Activated CD4-positive, alpha-beta memory T cell treated with anti-CD3 and anti-CD28 coated beads for 36 hours (primary cell): Measurements from ENCODE around the gene PASK. TPM values are rescaled to one million over a fixed set of nuclear protein-coding genes. Genes with fewer than 3 reads are reported as not detected.

Source experiments
- CTCF ChIA-PET: fragments of 350-600 bp; sonication (Branson Sonifier 250); formaldehyde crosslinking; loops from one replicate; lab custom pipeline; 2021; ENCODE audit warnings: antibody characterized with exemption, inconsistent platforms; lab: Charles Lee
- POLR2A ChIA-PET: fragments of 350-600 bp; sonication (Branson Sonifier 250); formaldehyde crosslinking; loops from one replicate; lab custom pipeline; 2021; ENCODE audit warnings: antibody characterized with exemption; lab: Charles Lee
- DNase-seq: peaks from one replicate; pipeline ENCODE4 v3.0.0-alpha.2; 2020
- H3K27ac Mint-ChIP-seq: one replicate; pipeline ENCODE4 v1.8.0; 2021; ENCODE audit warnings: mixed read lengths
- H3K27me3 Mint-ChIP-seq: one replicate; pipeline ENCODE4 v1.8.0; 2021; ENCODE audit warnings: mixed read lengths
- H3K36me3 Mint-ChIP-seq: one replicate; pipeline ENCODE4 v1.8.0; 2021; ENCODE audit warnings: mixed read lengths
- H3K4me1 Mint-ChIP-seq: one replicate; pipeline ENCODE4 v1.8.0; 2021; ENCODE audit warnings: low read depth, mixed read lengths
- H3K4me3 Mint-ChIP-seq: one replicate; pipeline ENCODE4 v1.8.0; 2021; ENCODE audit warnings: mild to moderate bottlenecking, mixed read lengths
- H3K9me3 Mint-ChIP-seq: one replicate; pipeline ENCODE4 v1.8.0; 2021; ENCODE audit warnings: mixed read lengths
- intact Hi-C: fragments of 100-400 bp; cut with micrococcal nuclease; formaldehyde crosslinking; loops from one replicate; pipeline ENCODE4 v1.15.1; 2023
- total RNA-seq, 2 experiments: library from RNA; stranded (reverse); gene quantifications; one replicate each; pipeline ENCODE4 v1.2.3, GENCODE V29; 2021

The PASK gene
- total RNA-seq, 2 experiments from 2014 or later: 86.1 to 100 TPM

DNA sequence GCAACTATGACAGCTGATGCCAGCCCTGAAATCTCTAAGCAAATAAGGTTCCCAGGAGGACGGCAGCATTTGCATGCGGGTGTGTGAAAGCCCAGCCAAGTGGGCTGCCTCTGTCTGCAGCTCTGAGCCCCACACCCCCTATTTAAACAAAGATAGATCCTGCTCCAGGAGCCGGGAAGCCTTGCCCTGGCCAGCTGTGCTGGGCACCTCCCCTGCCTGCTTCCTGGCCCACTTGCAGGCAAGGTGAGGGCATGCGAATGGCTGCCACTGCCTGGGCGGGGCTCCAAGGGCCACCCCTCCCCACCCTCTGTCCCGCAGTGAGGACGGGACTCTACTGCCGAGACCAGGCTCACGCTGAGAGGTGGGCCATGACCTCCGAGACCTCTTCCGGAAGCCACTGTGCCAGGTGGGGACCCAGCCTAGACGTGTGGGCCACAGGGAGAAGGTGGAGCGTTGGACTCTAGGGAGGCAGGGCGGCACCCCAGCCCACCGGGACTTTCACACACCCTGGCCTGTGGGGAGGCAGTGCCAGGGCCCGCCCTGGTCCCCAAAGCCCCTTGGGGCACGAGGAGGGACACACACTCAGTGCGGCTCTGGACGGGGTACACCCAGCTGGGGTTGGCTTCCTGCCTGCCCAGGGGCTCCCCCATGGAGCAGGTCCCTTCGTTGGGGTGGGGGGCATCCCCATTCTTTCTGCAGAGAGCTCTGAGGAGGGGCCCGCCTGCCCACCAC, 39.3 kb upstream of the PASK start, which contains the start of gene ANO7:
Gene ANO7, plus strand, starts transcription at position 317 of the 732 bp plus-strand sequence. CDS start 1,387 bp downstream, outside the sequence.
- Mint-ChIP-seq H3K27me3 (no peaks in the 10 kb centered on the region), H3K27ac (no peak within 1 kb of the TSS), H3K4me1 (no peaks in the 10 kb centered on the region), H3K9me3 (no peaks in the 10 kb centered on the region), H3K36me3 (peaks cover 3% of the 10 kb centered on the region), H3K4me3 (no peak within 1 kb of the TSS)
- intact Hi-C loops: no loop called here
- DNase-seq: no peak
- POLR2A ChIA-PET: no interaction called here
- CTCF ChIA-PET: no interaction called here

DNA sequence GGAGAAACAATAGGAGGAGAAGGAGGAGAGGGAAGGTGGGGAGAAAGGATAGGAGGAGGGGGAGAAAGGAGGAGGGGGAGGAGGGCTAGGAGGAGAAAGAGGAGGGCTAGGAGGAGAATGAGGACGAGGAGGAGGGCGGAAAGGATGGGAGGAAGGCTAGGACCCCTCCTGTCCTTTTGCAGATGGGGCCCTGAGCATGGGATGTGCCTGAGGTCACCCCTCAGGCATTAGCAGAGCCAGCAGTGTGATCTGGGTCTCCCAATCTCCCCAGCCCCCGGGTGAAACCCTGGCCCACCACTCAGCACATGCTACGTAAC, 38.6 kb upstream of the PASK start:
- Mint-ChIP-seq H3K27me3 (no peaks in the 10 kb centered on the region), H3K36me3 (peaks cover 5% of the 10 kb centered on the region), H3K9me3 (no peaks in the 10 kb centered on the region), H3K27ac (no peak overlapping the region), H3K4me1 (no peaks in the 10 kb centered on the region), H3K4me3 (no peak overlapping the region)
- DNase-seq: no peak
- ChIA-PET POLR2A (no interaction called here), CTCF (no interaction called here)
- intact Hi-C loops: no loop called here

DNA sequence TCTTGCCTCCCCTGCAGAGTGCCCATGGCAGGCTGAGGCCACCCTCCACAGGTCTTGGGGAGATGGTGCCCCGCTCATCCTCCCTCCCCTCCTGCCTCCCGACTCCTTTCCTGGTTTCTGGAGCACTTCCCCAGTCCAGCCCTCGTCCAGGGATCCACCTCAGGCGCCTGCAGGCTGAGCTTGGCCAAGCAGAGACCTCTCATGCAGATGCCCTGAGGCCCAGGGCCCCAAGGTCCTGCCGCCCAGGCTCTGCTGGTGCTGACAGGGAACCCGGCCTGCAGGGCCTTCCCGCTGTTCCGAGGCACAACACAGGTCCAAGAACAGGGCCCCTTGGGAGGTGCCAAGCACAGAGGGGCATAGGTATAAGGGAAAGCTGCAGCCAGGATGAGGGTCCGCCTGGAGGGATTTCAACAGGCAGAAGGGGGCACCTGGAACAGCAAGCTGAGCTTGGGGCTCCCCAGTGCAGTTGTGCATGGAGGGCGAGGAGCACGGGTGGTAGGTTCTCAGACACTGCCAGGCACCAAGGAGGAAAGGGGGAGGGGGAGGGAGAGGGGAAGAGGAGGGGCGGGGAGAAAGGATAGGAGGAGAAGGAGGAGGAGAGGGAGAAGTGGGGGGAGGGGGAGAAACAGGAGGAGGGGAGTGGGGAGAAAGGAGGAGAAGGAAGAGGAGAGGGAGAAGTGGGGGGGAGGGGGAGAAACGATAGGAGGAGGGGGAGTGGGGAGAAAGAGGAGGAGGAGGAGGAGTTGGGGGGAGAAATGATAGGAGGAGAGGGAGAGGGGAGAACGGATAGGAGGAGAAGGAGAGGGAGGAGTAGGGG, 38.0 kb upstream of the PASK start:
- intact Hi-C loops: no loop called here
- H3K4me1 Mint-ChIP-seq: no peaks in the 10 kb centered on the region
- DNase-seq: no peak
- H3K27me3 Mint-ChIP-seq: no peaks in the 10 kb centered on the region
- ChIA-PET POLR2A (no interaction called here), CTCF (no interaction called here)
- H3K9me3 Mint-ChIP-seq: no peaks in the 10 kb centered on the region
- H3K27ac Mint-ChIP-seq: no peak overlapping the region
- H3K36me3 Mint-ChIP-seq: peaks cover 11% of the 10 kb centered on the region
- no peak overlapping the region for H3K4me3 Mint-ChIP-seq

DNA sequence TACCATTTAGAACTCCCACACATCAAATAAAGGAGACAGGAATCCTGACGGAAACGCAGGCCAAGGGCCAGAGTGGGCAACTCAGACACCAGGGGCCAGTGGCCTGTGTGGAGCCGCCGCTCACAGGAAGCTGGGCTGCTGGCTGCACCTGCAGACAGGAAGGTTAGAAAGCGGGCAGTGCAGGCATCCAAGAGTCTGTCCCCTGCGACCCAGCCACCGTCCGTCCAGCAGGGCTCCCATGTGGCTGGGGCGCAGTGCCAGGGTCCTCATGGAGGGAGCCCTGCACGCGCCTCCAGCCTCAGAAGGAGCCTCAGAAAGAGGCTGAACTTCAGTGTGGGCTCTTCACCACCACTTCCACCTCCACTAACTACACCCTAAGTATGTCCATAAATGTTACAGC, 36.7 kb upstream of the PASK start:
- H3K4me3 Mint-ChIP-seq: no peak overlapping the region
- no peaks in the 10 kb centered on the region for H3K9me3 Mint-ChIP-seq
- H3K36me3 Mint-ChIP-seq: peaks cover 16% of the 10 kb centered on the region
- no peak overlapping the region for H3K27ac Mint-ChIP-seq
- H3K27me3 Mint-ChIP-seq: no peaks in the 10 kb centered on the region
- ChIA-PET POLR2A (no interaction called here), CTCF (no interaction called here)
- no peak for DNase-seq
- intact Hi-C loops: no loop called here
- H3K4me1 Mint-ChIP-seq: no peaks in the 10 kb centered on the region

DNA sequence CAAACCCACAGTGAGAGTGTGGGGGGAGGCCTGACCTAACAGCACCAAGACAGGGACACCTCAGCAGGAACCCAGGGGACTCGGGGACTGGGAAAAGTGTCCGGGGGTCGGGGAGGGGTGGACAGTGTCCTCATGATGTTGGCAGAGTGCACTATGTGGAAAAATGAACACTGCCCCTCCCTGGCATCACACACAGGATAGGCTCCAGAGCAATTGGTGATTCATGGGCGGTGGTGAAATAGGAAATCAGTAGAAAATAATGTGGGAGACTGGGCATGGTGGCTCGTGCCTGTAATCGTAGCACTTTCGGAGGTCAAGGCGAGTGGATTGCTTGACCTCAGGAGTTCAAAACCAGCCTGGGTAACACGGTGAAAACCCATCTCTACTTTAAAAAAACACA, 35.6 kb upstream of the PASK start:
- ChIA-PET CTCF (interaction anchor here (0.7 kb wide), 1 partner anchor 322 kb away, joined by 3 read pairs; no protein-coding TSS in a partner anchor), POLR2A (no interaction called here)
- intact Hi-C loops: no loop called here

DNA sequence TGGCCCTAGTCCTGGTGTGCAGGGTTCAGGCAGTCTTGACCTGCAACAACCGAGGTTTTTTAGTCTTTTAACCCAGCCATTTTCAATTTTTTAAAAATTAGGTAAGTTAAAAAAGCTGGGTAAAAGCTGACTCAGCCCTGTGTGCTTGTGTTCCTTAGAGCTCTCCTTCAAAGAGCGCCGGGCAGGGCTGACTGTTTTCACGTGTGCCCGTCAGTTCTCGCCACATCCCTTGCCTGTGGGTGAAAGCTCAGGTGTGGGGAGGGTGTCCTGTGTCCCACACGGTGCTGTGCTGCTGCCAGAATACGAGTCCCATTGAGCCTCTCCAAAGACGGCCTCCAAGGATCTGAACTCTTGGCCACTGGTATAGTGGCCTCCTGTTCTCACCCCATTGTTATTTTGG, 33.9 kb upstream of the PASK start:
- intact Hi-C loops: no loop called here
- ChIA-PET CTCF (no interaction called here), POLR2A (no interaction called here)
- Mint-ChIP-seq H3K9me3 (no peaks in the 10 kb centered on the region), H3K27me3 (no peaks in the 10 kb centered on the region), H3K27ac (no peak overlapping the region), H3K4me1 (peaks cover 19% of the 10 kb centered on the region), H3K36me3 (peaks cover 26% of the 10 kb centered on the region), H3K4me3 (no peak overlapping the region)
- DNase-seq: no peak

More for the DNA sequence above, 35.6 kb upstream of the PASK start:
- Mint-ChIP-seq H3K4me3 (no peak overlapping the region), H3K27me3 (no peaks in the 10 kb centered on the region), H3K9me3 (no peaks in the 10 kb centered on the region), H3K27ac (no peak overlapping the region), H3K36me3 (peaks cover 19% of the 10 kb centered on the region), H3K4me1 (peaks cover 8% of the 10 kb centered on the region)
- DNase-seq: no peak

DNA sequence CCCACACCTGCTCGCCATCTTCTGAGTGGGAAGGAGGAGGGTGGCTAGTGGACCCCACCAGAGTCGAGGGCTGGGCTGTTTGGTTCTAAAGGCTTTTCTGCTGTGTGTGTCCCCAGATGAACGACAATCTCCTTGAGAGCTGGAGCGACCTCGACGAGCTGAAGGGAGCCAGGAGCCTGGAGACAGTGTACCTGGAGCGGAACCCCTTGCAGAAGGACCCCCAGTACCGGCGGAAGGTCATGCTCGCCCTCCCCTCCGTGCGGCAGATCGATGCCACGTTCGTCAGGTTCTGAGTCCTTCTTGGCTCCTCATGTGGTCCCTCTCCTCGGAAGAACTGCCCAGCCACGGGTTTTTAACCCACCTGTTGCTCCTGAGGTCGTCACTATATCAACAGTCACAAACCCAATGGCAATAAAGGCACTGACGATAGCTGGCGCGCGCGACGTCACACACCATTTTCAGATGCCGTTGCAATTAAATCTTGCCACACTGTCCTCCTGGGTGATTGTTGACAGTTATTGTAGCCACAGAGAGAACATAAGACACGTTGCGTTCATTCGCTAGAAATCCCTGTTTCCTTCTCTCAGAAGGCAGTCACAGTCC, 33.4 kb upstream of the PASK start:
- CTCF ChIA-PET: no interaction called here
- Mint-ChIP-seq H3K27me3 (no peaks in the 10 kb centered on the region), H3K4me3 (no peak overlapping the region), H3K36me3 (peaks cover 28% of the 10 kb centered on the region), H3K27ac (no peak overlapping the region), H3K9me3 (no peaks in the 10 kb centered on the region), H3K4me1 (peaks cover 19% of the 10 kb centered on the region)
- no peak for DNase-seq
- POLR2A ChIA-PET: no interaction called here
- intact Hi-C loops: no loop called here

DNA sequence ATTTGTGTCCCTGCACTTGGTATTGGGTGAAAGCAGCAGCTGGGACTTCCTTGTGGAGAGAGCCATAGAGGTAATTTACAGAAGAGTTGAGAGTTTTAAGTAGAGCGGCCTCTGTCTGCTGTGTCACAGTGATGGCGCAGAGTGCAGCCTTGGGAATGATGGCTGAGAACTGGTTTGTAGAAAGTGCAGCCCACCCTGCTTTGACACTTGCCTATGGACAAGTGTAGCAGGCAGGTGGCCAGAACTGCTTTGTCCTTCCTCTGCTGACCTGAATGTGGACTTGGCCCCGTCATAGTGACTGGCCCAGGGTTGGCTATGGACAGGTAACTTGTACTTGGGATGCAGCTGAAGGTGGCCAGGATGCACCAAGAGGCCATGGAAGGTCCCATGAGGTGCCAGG, 32.9 kb upstream of the PASK start:
- ChIA-PET POLR2A (no interaction called here), CTCF (no interaction called here)
- Mint-ChIP-seq H3K4me3 (no peak overlapping the region), H3K27ac (no peak overlapping the region), H3K36me3 (peaks cover 28% of the 10 kb centered on the region), H3K4me1 (peaks cover 19% of the 10 kb centered on the region), H3K9me3 (no peaks in the 10 kb centered on the region), H3K27me3 (no peaks in the 10 kb centered on the region)
- no peak for DNase-seq
- intact Hi-C loops: no loop called here

DNA sequence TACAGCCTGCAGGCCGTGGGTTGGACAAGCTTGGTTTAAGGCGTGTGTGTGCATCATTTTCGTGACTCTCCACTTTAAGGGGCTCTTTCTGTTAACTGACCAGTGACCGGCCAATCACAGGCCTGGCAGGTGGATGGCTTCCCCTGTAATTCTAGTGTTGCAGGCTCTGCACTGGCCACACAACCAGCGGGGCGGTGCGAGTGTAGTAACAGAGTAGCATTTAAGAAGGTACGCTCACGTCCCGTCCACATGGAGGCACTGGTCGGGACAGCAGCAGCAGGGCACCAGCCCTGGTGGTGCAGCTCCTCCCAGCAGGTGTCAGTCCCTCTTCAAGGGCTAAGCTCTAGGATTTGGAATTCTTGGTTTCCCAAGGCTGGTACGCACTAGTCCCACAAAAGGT, 31.2 kb upstream of the PASK start:
- Mint-ChIP-seq H3K27ac (no peak overlapping the region), H3K27me3 (no peaks in the 10 kb centered on the region), H3K4me1 (peaks cover 19% of the 10 kb centered on the region), H3K9me3 (no peaks in the 10 kb centered on the region), H3K36me3 (peaks cover 31% of the 10 kb centered on the region), H3K4me3 (no peak overlapping the region)
- POLR2A ChIA-PET: interaction anchor here (1.2 to 1.9 kb wide), 3 partner anchors 26 to 38 kb away, joined by 3 to 6 read pairs (median 4); partner anchors contain the start of gene PASK
- DNase-seq: no peak
- CTCF ChIA-PET: interaction anchor here (0.6 to 1.5 kb wide), 2 partner anchors 31 to 506 kb away, joined by 3 to 6 read pairs; partner anchors contain the start of genes DTYMK and PASK
- intact Hi-C loops: loop anchor here (1.0 kb wide), 3 partner anchors 25 to 264 kb away; partner anchors contain the start of gene PPP1R7

DNA sequence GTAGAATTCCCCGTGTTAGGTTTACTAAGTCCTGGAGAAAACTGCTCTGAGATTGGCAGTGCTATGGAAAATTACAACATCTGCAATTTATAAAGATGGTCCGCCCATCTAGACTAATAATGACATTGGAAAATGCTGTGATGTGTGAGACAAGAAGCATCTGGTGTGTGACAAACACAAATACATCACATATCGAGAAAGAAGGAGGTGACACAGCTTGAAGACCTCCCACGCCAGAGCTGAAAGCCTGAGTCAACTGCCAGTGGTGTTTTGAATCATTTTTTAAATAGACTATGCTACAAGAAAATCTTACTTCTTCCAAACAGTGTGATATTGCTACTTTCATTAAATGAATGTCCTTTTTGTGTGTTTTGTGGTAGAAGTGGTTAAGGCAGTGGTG, 30.6 kb upstream of the PASK start:
- H3K27me3 Mint-ChIP-seq: no peaks in the 10 kb centered on the region
- peak overlapping the region; percentile 69 for H3K27ac Mint-ChIP-seq
- CTCF ChIA-PET: interaction anchor here (1.5 kb wide), 1 partner anchor 31 kb away, joined by 6 read pairs; the partner anchor contains the start of gene PASK
- H3K4me3 Mint-ChIP-seq: no peak overlapping the region
- POLR2A ChIA-PET: interaction anchor here (1.2 to 1.9 kb wide), 3 partner anchors 25 to 39 kb away, joined by 3 to 6 read pairs (median 4); partner anchors contain the start of gene PASK
- H3K36me3 Mint-ChIP-seq: peaks cover 35% of the 10 kb centered on the region
- intact Hi-C loops: loop anchor here (1.0 kb wide), 3 partner anchors 25 to 264 kb away; partner anchors contain the start of gene PPP1R7
- DNase-seq: peak; percentile 78
- no peaks in the 10 kb centered on the region for H3K9me3 Mint-ChIP-seq
- H3K4me1 Mint-ChIP-seq: peaks cover 19% of the 10 kb centered on the region

DNA sequence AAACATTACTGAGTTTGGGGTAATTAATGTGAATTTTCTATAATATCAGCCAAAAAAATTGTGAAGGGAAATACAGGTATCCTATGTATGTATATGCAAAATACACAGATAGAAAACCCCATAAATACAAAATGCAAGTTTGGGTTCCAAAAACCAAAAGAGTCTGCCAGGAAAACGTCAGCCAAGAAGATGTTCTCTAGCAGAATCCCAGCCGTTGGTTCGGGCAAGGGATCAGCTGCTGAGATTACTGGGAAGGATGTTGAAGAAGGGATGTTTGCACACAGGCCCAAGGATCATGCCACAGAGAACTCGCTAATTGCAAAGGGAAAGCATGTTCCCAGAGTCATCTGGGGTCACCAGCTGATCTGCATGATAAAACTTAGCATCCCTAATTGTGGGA, 29.7 kb upstream of the PASK start:
- Mint-ChIP-seq H3K27me3 (no peaks in the 10 kb centered on the region), H3K36me3 (peaks cover 37% of the 10 kb centered on the region), H3K27ac (no peak overlapping the region), H3K4me3 (no peak overlapping the region), H3K9me3 (no peaks in the 10 kb centered on the region), H3K4me1 (peaks cover 19% of the 10 kb centered on the region)
- POLR2A ChIA-PET: no interaction called here
- no peak for DNase-seq
- intact Hi-C loops: no loop called here
- CTCF ChIA-PET: no interaction called here
